IgD-negative memory B cell (primary cell): ENCODE data around the gene RASAL2. TPM values are rescaled to one million over a fixed set of nuclear protein-coding genes. Genes with fewer than 3 reads are reported as not detected.

Experiments used
- H3K27ac Mint-ChIP-seq, 3 donors: one replicate each; pipeline ENCODE4 v1.8.0; 2020 to 2022; ENCODE audit warnings: mild to moderate bottlenecking in 3 of 3, mixed read lengths in 3 of 3, moderate library complexity in 1 of 3
- H3K27me3 Mint-ChIP-seq: one replicate; pipeline ENCODE4 v1.8.0; 2021; ENCODE audit warnings: mixed read lengths
- H3K36me3 Mint-ChIP-seq: one replicate; pipeline ENCODE4 v1.8.0; 2020; ENCODE audit warnings: mild to moderate bottlenecking, mixed read lengths
- H3K4me1 Mint-ChIP-seq, 3 donors: one replicate each; pipeline ENCODE4 v1.8.0; 2020 to 2022; ENCODE audit warnings: mixed read lengths in 3 of 3, mild to moderate bottlenecking in 1 of 3
- H3K4me3 Mint-ChIP-seq, 4 donors: one replicate each; pipeline ENCODE4 v1.8.0; 2020 to 2022; ENCODE audit warnings: mild to moderate bottlenecking in 4 of 4, mixed read lengths in 4 of 4, moderate library complexity in 3 of 4
- H3K9me3 Mint-ChIP-seq, 3 donors: one replicate each; pipeline ENCODE4 v1.8.0; 2020 to 2021; ENCODE audit warnings: mixed read lengths in 3 of 3, mild to moderate bottlenecking in 1 of 3
- polyA plus RNA-seq: library from polyadenylated mRNA; unstranded; fragments of 300-500 nt; fragmentation: Illumina TruSeq; gene quantifications from one replicate; pipeline ENCODE4 v1.2.3, GENCODE V29; 2021

Gene RASAL2
- polyA plus RNA-seq, result 0.09 TPM

- H3K27ac Mint-ChIP-seq, result no peak within 1 kb of the TSS
- peaks cover 7 to 18% (median 8%) of the 10 kb centered on the region in 3 donors for H3K4me1 Mint-ChIP-seq
- H3K4me3 Mint-ChIP-seq, result peak within 1 kb of the TSS; percentile 77 to 89 (median 86)
- H3K9me3 Mint-ChIP-seq, result peaks cover 2 to 5% (median 4%) of the 10 kb centered on the region in 3 donors
- peaks cover 43% of the 10 kb centered on the region for H3K27me3 Mint-ChIP-seq
- no peaks in the 10 kb centered on the region for H3K36me3 Mint-ChIP-seq
Measured at GRCh38 chr1:178093951-178094738, at the start of gene RASAL2. RASAL2 (plus strand) TSS chr1:178094104; CDS start chr1:178094493, 389 bp downstream.

GRCh38 chr1:178046591-178047270, 47.2 kb upstream of the RASAL2 start:
- H3K27ac Mint-ChIP-seq, result no peak overlapping the region
- no peaks in the 10 kb centered on the region for H3K4me1 Mint-ChIP-seq
- no peak overlapping the region for H3K4me3 Mint-ChIP-seq

DNA sequence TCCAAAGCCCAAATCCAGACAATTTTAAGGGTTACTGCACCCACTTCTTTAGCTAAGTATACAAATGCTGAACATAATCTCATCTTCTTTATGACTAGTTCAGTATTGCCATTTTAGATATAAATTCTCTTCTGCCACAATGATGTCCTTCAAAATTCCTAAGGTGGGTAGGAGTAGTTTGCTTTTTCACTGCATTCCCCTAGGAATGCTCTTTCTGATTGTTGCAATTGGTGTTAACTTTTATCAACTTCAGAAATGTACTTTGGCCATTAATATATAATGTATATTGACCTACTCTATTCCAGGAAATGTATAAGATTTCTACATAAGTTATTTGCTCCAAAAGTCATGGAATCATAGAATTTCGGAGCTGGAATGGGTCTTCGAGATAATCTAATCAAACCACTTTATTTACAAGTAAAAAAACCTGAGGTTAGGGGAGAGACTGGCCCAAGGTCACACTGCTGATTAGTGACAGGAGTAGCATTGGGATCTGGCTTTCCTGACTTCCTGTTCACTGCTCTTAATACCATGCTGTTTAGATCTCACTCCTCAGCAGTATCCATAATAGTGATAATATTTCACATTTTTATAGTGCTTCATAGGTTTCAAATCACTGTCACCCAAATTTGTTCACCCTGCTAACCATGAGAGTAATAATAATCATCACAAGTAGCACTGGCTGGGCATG, 46.4 kb upstream of the RASAL2 start:
- no peaks in the 10 kb centered on the region for H3K27me3 Mint-ChIP-seq
- no peaks in the 10 kb centered on the region for H3K36me3 Mint-ChIP-seq
- H3K4me1 Mint-ChIP-seq, result no peaks in the 10 kb centered on the region
- no peak overlapping the region for H3K4me3 Mint-ChIP-seq
- H3K9me3 Mint-ChIP-seq, result no peaks in the 10 kb centered on the region
- H3K27ac Mint-ChIP-seq, result no peak overlapping the region

More at GRCh38 chr1:178046591-178047270, 47.2 kb upstream of the RASAL2 start:
- Mint-ChIP-seq H3K27me3 (no peaks in the 10 kb centered on the region), H3K9me3 (no peaks in the 10 kb centered on the region), H3K36me3 (no peaks in the 10 kb centered on the region)

GRCh38 chr1:178048426-178048825, 45.5 kb upstream of the RASAL2 start:
- no peak overlapping the region for H3K4me3 Mint-ChIP-seq
- H3K27ac Mint-ChIP-seq, result no peak overlapping the region
- no peaks in the 10 kb centered on the region for H3K4me1 Mint-ChIP-seq
- H3K9me3 Mint-ChIP-seq, result no peaks in the 10 kb centered on the region
- no peaks in the 10 kb centered on the region for H3K36me3 Mint-ChIP-seq
- H3K27me3 Mint-ChIP-seq, result no peaks in the 10 kb centered on the region

DNA sequence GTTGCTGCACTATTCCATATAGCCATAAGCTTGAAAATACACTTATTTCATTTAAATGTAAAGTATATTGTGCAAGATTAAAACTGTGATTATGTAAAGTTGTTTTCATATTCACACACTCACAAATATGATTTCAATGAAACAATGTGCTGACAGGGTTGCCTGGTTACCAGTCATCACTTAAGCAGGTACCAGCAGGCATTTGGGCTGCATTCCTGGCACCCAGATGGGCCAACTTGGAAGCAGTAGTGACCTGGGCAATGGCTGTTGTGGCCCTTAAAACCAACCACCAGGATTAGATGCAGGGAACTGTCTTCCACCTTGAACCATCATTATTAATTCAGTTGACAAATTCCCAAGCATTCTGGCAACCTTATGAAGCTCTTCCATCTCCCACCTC, 45.0 kb upstream of the RASAL2 start:
- H3K27me3 Mint-ChIP-seq, result no peaks in the 10 kb centered on the region
- no peaks in the 10 kb centered on the region for H3K4me1 Mint-ChIP-seq

GRCh38 chr1:178050084-178050483, 43.8 kb upstream of the RASAL2 start:
- Mint-ChIP-seq H3K4me1 (peaks cover 0 to 2% (median 0%) of the 10 kb centered on the region in 3 donors), H3K9me3 (no peaks in the 10 kb centered on the region), H3K4me3 (no peak overlapping the region), H3K27me3 (no peaks in the 10 kb centered on the region), H3K27ac (no peak overlapping the region), H3K36me3 (no peaks in the 10 kb centered on the region)

More for the DNA sequence above, 45.0 kb upstream of the RASAL2 start:
- Mint-ChIP-seq H3K9me3 (no peaks in the 10 kb centered on the region), H3K4me3 (no peak overlapping the region), H3K36me3 (no peaks in the 10 kb centered on the region), H3K27ac (no peak overlapping the region)

GRCh38 chr1:178051071-178051470, 42.8 kb upstream of the RASAL2 start:
- H3K9me3 Mint-ChIP-seq, result no peaks in the 10 kb centered on the region
- no peak overlapping the region for H3K4me3 Mint-ChIP-seq
- no peaks in the 10 kb centered on the region for H3K36me3 Mint-ChIP-seq
- peaks cover 0 to 5% (median 2%) of the 10 kb centered on the region in 3 donors for H3K4me1 Mint-ChIP-seq
- H3K27ac Mint-ChIP-seq, result no peak overlapping the region
- H3K27me3 Mint-ChIP-seq, result no peaks in the 10 kb centered on the region

DNA sequence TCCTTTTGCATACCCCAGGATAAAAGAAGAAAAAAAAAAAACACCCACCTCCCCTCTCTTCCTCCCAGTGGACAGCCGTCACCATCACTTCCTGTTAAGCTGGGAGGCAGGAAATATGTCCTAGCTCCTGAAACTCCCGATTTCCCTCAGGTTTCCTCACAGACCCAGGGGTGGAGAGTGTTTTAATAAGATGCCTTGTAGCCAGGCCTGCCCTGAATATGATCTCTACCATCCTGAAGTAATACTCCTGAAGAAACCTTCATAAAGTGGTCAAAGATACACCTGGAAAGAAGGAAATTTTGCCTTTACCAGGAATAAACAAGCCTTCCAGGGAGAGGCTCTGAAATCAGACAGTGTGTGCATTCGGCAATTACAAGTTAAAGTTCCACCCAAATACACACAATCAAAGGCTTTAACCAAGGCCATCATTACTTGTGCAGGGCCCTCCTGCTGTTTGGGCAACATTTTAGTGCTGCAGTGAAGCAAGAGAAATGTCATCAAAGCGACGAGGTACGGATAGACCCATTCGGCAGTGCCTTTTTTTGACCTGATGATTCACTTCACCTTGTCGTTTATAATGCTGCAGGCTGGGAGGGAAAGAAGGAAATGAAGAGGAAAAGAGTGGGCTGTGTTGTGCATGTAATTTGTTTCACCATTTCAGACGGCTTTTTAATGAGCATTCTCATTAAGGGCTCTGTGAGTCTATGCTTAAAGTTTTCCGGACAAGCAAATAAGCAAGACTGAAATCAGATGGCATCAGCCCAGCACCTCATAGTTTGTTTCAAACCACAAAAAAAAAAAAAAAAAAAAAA, 41.0 kb upstream of the RASAL2 start:
- Mint-ChIP-seq H3K9me3 (no peaks in the 10 kb centered on the region), H3K4me3 (no peak overlapping the region), H3K27me3 (peaks cover 2% of the 10 kb centered on the region), H3K4me1 (peaks cover 0 to 7% (median 5%) of the 10 kb centered on the region in 3 donors), H3K27ac (no peak overlapping the region), H3K36me3 (no peaks in the 10 kb centered on the region)

GRCh38 chr1:178055093-178055492, 38.8 kb upstream of the RASAL2 start:
- H3K9me3 Mint-ChIP-seq, result no peaks in the 10 kb centered on the region
- H3K27me3 Mint-ChIP-seq, result peaks cover 2% of the 10 kb centered on the region
- no peak overlapping the region for H3K27ac Mint-ChIP-seq
- no peaks in the 10 kb centered on the region for H3K36me3 Mint-ChIP-seq
- H3K4me3 Mint-ChIP-seq, result no peak overlapping the region
- peaks cover 0 to 7% (median 7%) of the 10 kb centered on the region in 3 donors for H3K4me1 Mint-ChIP-seq

DNA sequence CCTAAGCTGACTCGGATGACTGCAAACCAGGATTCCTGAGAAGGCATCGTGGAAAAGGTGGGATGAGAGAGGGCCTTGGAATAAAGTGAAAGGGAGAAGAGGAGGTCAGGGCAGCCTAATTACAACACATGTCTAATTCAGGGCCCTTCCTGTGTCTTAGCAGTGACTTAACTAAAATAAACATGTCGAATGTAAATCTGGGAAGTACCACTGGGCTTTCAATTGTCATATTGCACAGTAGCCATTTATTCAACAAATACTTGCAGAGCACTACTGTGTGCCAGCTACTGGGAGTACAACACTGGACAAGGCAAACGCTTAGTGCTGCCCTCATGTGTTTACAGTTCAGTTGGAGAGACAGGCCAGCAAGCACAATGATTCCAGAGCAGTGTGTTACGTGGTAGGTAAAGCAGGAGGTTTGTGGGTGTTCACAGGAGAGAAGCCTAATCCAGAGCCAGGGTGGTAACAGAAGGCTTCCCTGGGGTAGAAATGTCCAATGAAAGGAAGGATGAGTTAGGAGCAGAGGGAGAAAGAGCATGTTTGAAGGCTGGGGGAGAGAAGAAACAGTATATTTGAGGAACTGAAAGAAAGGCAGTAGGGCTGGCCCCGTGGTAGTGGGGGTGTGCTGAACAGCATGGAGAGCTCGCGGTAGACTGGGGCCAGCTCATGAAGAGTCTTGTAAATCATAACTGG, 38.0 kb upstream of the RASAL2 start:
- H3K4me3 Mint-ChIP-seq, result no peak overlapping the region

DNA sequence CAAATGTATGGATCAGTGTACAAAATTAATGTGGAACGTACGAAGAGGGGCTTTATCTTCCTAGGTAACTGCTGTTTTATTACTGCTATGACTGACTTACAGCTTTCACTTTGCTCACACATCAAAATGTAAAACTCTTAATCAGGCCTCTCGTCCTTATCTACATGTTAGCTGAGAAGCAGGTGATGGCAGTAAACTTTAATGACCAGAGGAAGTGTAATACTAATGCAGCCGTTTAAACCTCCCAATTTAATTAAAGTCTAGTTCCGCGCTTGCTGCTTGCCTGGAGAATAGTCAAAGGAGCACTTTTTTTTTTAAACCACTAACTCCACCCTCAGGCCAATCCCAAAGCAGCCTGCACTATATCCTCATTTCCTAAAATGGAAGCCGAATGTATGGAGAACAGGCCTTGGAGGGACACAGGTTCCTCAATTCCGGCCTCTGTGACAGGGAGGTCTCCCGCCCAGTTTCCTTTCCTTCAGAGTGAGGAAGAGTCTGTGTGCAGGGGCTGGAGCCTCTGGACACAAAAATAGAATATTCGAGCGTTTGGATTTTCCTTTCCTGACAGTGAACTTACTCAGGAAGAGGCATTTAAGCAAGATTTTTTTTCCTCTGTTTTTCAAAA, 36.7 kb upstream of the RASAL2 start:
- Mint-ChIP-seq H3K4me3 (no peak overlapping the region), H3K36me3 (no peaks in the 10 kb centered on the region), H3K27ac (no peak overlapping the region), H3K9me3 (no peaks in the 10 kb centered on the region), H3K4me1 (peaks cover 0 to 7% (median 7%) of the 10 kb centered on the region in 3 donors), H3K27me3 (peaks cover 6% of the 10 kb centered on the region)

More for the DNA sequence above, 38.0 kb upstream of the RASAL2 start:
- Mint-ChIP-seq H3K27me3 (peaks cover 2% of the 10 kb centered on the region), H3K36me3 (no peaks in the 10 kb centered on the region), H3K9me3 (no peaks in the 10 kb centered on the region), H3K27ac (no peak overlapping the region), H3K4me1 (peaks cover 0 to 7% (median 7%) of the 10 kb centered on the region in 3 donors)

- Mint-ChIP-seq H3K27ac (no peak overlapping the region), H3K36me3 (no peaks in the 10 kb centered on the region), H3K27me3 (peaks cover 6% of the 10 kb centered on the region), H3K9me3 (no peaks in the 10 kb centered on the region), H3K4me3 (no peak overlapping the region), H3K4me1 (peaks cover 0 to 7% (median 7%) of the 10 kb centered on the region in 3 donors)
Measured at GRCh38 chr1:178057912-178058534, 35.9 kb upstream of the RASAL2 start.

- H3K4me1 Mint-ChIP-seq, result peaks cover 0 to 5% (median 5%) of the 10 kb centered on the region in 3 donors
- H3K27me3 Mint-ChIP-seq, result peaks cover 6% of the 10 kb centered on the region
- H3K27ac Mint-ChIP-seq, result peak overlapping the region in 1 of 3 donors; percentile 41
- peaks cover 0 to 1% (median 0%) of the 10 kb centered on the region in 3 donors for H3K9me3 Mint-ChIP-seq
- H3K36me3 Mint-ChIP-seq, result no peaks in the 10 kb centered on the region
- H3K4me3 Mint-ChIP-seq, result no peak overlapping the region
Measured at GRCh38 chr1:178060789-178061556, 32.9 kb upstream of the RASAL2 start.
